ENCODE measurements around the gene AOPEP.
"Not testable (repeated sequence)": the region's sequence is repeated elsewhere in the genome, so short reads cannot be mapped to it uniquely, and the experiment has no call there.

The AOPEP gene

DNA sequence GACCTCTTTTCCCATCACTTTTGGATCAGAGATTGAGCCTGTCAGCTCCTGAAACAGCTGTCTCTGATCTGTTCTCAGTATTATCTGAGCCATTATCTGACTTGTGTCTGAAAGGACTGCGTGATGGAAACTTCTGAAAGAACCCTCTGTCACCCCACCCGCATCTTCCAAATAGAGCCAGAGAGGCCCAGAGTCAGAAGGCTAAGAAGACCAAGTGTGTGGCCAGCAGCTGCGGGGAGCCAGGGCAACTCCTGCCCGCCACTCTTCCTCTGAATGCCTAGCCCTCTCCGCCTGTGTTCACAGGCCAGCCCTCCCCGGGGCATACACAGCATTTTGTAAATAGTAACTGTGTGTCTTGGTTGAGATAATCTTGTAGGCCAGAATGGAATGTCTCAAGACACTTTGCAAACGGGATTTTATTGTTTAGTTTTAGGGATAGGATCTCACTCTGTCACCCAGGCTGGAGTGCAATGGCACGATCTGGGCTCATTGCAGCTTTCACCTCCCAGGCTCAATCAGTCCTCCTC, 92.7 kb downstream of the AOPEP start:
- no peak for DNase-seq

DNA sequence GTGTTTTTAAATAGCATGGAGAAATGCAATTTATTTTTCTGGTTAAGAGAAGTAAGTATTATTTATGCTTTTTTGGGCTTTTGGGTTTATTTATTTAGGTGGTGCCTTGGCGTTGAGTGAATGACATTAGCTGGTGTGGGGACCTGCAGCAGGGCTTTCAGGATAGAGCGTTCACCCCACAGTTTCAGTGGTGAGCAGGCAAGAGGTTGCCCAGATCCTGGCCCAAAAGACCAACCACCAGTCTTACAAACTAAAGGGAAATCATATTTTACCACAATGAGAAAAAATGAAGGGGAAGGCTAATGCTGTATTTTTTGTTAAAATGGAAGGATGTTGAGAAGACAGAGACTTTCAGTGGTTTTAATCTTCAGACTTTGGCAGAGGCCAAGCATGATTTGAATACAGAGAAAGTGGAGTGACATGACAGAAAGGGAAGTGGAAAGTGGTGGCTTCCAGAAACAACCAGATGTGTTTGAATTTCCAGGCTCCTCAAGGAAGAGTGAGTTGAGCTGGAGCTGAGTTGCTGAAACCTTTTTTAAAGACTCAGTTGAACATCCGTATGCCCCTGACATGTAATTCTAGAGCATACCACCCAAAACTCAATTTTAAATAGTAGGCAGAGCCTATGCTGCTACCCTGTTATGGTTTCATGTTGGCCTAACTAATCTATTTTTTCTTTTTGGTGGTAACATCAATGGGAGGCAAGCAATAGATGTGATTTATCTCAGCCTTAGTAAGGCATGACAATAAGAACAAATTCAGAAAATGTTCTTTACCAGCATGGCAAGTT, 94.8 kb downstream of the AOPEP start:
- peak; percentile 85 for DNase-seq

DNA sequence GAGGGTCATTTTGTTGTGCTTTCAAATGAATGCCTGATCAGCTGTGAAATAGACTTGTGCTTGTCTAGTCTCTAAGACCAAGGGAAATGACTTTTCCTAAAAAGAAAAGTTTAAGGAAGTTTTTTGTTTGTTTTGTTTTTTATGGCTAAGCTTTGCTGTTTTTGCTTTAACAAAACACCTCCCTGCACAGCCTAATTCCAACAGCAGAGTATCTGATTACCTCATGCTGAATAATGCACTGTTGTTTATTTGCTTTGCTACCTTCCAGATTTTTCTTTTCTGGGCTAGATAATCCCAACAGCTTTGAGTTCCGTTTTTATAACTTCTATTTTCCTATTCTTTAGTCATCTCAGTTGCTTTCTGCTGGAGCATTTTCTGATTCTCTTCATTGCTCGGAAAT, 95.8 kb downstream of the AOPEP start:
- no peak for DNase-seq

DNA sequence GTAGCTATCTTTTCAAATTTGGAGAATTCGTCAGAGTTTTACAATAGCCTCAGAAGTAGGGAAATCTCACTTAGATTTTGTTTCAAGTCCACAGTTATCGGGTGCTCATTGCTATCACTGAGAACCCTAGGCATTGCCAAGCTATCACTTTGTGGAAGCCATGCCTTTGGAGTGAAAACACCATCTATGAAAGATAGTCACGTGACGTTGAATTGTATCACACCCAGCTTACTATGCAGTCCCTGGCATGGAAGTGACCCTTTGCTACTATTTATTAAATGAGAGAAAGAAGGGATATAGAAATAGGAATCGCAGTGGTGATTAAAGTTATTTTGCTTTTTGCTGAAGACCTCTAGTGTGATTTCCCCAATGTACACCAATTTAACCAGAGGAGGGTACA, 97.2 kb downstream of the AOPEP start:
- no peak for DNase-seq

DNA sequence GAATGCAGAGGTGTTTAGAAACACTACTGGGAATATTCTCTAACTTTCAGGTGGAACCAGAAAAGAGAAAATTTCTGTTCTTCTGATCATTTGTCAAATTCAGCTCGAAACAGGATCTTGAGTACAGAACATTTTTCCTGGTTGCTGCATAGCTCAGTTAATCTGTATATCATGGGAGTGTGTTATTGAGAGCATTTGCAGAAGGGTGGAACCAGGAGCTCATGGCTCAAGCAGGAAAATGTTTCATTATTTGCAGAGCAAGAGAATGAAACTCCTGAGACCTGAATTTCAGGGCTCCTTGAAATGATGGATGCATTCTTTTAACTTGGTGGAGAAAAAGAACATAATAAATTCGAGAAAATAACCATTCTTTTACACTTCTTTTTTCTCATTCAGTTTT, 97.9 kb downstream of the AOPEP start:
- DNase-seq: no peak

DNA sequence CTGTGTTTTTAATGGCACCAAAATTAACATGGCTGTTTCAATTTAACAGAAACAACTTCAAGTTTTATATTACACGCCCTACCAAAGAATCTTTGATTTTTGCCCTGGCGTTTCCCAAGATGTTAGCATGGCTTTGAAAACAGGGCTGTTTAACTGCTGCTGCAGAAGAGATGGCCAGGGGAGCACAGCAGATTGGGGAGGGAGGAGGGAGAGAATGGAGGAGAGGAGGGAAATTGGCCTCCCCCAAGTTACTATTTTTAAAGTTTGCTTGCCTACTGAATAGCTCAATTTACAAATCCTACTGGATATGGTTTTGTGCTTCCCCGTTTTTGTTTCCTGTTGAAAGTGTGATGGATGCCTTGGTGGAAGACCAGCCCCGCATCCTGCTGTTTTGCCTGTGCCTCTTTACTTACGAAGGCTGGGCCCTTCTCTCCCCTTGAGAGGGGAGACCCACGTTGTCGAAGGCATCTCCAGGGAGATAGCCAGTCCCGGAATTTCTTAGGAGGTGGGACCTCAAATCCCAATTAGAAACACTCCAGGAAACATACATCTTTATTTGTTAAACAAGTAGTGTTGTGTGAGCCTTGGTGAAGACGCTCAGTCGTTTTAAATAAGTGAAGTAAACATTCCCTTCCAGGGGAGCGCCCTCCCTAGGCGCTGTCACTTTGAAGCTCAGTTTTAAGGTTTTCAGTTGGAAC, 98.6 kb downstream of the AOPEP start:
- no peak for DNase-seq

DNA sequence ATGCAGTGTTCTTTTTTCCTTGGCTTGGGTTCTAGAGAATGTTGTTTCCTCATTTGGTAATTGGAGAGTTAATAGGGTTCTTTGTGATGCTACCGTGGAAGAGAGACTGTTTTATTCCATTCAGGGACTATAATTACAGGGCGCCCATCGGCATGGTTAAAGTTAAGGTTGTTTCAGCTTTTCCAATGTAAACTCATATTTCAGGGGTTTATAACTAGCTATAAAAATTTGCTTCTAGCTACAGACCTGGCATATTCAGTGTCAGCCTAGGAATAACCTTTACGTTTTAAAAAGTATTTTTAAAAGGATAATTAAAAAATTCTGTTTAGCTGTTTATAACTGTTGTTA, 99.1 kb downstream of the AOPEP start:
- DNase-seq: no peak

DNA sequence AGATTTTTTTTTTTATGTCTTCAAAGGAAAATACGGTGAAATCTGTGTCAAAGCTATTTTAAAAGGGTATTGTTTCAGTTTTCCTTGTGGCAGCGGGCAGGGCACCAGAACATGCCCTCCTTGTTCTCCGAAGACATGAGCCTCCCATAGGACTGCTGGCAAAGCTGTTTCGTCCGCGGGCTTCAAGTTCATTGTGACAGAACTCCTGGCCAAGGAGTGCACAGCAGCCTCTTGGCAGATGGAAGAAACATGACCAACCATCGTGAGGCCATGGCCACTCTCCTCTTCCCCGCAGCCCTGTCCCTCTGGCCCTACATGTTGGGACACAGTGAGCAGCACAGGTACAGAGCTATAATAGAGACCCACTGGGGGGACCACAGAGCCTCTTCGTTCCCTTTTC, 99.5 kb downstream of the AOPEP start:
- DNase-seq: no peak

DNA sequence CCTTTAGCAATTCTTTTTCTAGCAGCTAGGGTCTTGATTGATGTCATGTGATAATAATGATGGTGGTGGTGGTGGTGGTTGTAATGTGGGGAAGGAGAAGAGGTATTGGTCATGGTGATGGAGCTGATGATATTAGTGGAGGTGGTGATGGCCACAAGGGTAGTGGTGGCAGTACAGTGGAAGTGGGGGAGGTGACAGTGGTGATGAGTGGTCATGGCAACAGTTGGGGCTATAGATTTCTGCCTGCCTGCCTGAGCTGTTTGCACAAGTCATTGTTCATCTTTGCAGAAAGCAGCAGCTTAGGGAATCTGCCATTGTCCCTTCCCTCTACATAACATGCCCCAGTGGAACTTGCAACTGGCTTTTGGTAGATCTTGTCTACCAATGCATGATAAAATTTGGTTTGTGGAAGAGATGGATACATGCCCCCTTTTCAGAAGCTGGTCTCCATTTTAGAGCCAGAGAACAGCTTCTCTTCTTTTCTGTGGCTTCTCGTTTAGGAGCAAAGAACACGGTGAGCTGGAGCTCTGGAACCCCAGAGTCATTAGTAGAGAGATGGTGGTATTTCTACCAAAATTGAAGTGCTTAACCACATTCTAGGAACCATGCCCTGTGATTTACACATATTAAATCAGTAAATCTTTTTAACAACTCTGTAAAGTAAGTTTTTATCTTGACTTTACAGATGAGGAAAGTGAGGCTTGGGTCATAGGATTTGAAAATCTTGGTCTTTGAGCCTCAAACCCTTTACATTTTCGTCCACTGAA, 100.3 kb downstream of the AOPEP start:
- no peak for DNase-seq

DNA sequence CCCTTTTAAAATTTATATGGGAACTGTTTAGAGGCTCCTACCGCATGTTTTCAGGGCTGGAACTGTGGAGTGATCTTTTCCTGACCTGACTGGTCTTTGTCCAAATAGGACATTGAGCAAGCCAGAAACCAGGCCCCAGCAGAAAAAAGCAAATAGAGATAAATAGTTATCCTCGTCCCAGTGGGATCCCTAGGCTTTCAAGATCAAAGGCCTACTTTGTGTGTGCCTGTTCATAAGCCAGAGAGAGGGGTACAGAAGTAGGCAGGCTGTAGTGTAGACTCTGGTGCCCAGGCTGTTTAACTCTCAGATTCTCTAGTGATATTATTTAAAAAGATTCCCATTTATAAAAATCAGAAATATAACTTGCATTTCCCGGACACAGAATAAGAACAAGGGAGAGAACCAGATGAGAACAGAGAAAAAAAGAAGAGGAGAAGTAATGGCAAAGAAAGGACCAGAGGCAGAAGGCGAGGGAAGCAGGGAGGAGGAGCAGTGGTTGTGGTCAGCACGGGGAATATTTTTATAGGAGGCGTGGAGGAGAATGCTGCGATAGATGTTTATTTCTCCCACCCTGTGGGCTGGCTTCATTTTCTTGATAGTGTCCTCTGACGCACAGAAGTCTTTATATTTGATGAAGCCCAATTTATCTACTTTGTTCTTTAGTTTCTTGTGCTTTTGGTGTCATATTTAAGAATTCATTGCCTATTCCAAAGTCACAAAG, 101.2 kb downstream of the AOPEP start:
- DNase-seq: no peak

DNA sequence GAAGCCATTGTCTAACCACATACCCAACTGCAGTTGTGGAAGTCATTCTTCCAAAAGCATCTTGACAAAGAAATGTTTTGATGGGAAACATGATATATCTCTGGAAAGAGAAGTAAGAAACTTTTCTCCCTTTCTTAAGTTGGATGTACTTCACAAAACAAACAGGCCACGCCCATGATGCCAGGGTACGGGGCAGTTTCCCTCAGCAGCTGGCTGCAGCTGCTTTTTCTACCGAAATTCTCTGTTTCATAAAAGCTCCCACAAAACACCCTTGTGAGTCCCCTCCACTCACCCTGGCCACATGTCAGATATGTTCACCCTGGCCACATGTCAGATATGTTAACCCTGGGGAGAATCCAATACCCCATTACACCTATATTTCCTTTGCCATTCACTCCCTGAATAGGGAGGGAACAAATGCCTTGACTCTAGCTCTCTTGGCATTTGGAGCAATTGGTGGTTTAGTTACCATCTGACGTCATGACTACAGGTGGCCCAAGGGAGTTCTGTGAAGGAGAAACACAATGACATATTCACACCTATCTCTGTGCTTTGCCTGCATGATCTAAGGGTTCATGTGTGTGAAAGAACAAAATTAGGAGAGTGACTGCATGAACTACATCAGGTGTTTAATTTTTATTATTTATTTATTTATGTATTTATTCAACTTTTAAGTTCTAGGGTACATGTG, 103.0 kb downstream of the AOPEP start:
- DNase-seq: no peak

DNA sequence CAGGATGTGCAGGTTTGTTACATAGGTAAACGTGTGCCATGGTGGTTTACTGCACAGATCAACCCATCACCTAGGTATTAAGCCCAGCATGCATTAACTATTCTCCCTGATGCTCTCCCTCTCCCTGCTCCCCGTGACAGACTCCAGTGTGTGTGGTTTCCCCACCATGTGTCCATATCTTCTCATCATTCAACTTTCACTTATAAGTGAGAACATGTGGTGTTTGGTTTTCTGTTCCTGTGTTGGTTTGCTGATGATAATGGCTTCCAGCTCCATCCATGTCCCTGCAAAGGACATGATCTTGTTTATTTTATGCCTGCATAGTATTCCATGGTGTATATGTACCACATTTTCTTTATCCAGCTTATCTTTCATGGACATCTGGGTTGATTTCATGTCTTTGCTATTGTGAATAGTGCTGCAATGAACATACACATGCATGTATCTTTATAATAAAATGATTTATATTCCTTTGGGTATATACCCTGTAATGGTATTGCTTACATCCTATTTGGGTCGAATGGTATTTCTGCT, 103.6 kb downstream of the AOPEP start:
- DNase-seq: not testable (repeated sequence)

DNA sequence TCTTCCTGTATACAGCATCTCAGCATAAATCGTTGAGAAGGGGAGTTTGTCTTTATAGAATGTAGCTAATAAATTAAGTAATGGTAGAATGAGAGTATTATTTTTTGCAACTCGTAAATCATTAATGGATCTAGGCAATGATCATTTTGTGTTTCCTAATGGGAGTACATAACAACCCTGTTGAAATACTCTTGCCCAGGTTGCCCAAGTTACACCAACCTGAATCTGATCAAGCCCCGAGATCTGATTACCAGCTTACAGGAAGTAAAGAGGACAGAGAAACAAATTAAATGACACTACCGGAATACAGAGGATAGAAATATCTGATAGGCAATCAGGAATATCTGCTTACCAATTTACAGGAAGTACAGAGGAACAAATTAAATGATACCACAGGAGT, 107.3 kb downstream of the AOPEP start:
- no peak for DNase-seq

DNA sequence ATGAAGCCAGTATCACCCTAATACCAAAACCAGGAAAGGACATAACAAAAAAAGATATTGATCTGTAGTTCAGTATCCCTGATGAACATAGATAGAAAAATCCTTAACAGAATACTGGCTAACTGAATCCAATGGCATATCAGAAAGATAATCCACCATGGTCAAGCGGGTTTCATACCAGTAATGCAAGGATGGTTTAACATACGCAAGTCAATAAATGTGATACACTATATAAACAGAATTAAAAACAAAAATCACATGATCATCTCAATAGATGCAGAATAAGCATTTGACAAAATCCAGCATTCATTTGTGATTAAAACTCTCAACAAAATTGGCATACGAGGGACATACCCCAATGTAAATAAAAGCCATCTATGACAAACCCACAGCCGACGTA, 110.9 kb downstream of the AOPEP start:
- no peak for DNase-seq

DNA sequence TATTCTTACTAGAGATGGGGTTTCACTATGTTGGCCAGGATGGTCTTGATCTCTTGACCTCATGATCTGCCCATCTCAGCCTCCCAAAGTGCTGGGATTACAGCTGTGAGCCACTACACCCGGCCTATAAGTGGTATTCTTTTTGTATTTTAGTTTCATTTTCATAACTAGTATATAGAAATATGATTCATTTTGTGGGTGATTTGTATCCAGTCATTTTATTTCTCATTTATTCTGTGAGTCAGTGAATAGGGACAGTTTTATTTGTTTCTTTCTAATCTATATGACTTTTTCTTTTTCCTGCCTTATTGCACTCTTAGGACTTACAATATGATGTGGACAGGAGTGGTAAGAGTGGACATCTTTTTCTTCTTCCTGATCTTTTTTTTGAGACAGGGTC, 112.9 kb downstream of the AOPEP start:
- DNase-seq: no peak

DNA sequence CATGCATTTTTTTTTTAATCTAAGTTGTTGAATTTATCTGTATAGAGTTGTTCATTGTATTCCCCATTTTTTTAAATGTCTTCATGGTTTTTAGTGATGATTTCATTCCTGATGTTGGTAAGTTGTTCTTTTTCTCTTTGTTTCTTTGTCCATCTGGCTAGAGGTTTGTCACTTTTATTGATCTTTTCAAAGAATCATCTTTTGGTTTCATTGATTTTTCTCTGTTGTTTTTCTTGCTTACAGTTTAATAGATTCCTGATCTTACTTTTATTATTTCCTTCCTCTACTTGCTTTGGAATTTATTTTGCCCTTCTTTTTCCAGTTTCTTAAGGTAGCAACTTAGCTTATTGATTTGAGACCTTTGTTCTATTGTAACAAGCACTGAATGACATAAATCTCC, 114.2 kb downstream of the AOPEP start:
- no peak for DNase-seq

DNA sequence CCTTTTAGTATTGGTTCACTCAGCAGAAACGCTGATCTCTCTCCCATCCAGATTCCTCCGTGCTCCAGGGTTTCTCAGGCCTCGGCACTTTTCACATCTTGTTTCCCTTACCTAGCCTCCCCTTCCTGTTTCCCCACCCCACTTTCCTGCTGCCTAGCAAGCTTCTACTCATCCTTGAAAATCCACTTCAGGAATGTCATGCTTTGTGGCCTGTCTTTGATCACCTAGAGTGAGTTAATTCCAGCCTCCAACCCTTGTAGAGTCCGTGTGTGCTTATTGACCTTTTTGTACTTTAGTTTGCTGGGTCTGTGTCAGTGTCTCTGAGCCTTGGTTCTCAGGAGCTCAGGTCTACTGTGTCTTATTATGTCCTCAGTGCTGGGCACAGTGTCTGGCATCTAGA, 116.6 kb downstream of the AOPEP start:
- no peak for DNase-seq

DNA sequence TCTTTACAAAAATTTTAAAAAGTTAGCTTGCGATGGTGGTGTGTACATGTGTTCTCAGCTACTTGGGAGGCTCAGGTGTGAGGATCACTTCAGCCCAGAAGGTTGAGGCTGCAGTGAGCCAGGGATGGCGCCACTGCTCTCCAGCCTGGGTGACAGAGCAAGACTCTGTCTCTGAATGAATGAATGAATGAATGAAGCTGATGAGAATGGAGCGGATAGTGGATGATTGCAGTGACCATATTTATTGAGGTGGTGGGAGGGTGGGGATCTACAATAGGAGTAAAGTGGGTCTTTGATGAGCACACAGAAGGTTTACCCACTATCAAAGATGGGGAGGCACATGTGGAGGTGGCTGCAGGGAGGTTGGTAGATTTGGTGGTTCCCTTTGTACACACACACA, 120.2 kb downstream of the AOPEP start:
- no peak for DNase-seq

DNA sequence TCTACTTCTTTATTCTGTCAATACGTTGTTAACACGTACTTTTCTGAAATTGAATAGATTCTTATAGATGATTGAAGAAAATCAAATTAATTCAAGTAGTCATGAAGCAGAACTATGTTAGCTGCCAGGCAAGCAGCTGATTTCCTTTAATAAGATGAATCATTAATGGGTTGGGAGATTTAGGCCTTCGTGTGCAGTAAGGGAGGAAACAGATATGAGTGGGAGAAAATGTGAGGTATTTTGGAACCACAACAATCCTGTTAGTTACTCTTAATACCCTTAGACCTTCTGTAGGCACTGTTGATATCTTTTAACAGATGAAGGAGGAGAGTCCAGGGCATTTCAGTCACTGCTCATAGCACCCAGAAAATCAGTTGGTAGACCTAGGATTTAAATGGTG, 121.0 kb downstream of the AOPEP start:
- no peak for DNase-seq

DNA sequence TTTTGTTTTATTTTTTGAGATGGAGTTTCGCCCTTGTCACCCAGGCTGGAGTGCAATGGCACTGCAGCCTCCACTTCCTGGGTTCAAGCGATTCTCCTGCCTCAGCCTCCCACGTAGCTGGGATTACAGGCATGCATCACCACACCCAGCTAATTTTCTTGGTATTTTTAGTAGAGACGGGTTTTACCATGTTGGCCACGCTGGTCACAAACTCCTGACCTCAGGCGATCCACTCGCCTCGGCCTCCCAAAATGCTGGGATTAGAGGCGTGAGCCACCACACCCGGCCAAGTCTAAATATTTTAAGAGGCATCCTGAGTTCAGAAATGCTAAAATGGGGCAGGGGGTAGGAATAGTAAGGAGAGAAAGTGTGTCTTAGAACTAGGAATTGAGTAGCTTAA, 122.3 kb downstream of the AOPEP start:
- not testable (repeated sequence) for DNase-seq

DNA sequence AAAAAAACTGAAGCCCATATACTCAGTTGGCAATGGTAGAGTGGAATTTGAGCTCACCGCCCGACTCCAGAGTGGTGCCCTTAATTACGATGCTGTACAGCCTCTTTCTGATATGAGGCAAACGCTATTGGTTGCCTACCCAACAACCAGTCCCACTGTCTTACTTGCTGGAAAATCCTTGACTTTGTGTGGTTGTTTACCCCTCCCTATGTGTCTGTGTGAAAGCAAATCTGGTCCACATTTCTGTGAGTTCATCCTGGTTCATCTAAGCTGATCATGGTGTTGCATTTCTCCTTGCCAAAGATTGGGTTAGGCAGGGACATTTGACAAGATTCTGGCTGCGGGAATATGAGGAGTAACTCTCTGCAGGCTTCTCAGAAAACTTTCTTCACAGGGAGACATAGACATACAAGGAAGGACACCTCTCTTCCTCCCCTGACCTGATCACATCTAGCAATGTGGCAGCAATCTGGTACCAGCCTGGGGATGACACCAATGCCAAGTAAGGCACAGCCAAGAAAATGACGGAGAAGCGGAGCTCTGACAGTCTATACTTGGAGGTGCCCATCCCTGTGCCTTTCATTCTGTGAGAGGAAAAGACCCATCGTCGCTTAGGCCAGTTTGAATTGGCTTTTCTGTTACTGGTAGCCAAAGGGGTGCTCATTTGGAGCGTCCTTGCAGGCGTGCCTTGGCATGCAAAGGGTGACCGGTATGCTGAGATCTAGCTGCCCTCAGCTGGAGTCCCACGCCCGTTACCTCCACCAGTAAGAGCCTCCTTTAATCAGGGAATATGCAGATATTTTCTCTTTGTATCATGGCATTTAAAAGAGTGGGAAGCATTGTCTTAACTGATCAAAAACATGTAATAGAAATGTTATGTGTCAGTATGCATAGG, 124.3 kb downstream of the AOPEP start:
- no peak for DNase-seq

Measured in MV-4-11 (cell line).